NCI-H2081 treated with DMSO at 0.1 percent for 48 hours (cell line): Measurements from ENCODE around the gene TCFL5.
"Not testable (repeated sequence)": the region's sequence is repeated elsewhere in the genome, so short reads cannot be mapped to it uniquely, and the experiment has no call there.

Source experiments
- DNase-seq: peaks from one replicate; lab custom pipeline; 2025; lab: John Stamatoyannopoulos, UW

Gene TCFL5

DNA sequence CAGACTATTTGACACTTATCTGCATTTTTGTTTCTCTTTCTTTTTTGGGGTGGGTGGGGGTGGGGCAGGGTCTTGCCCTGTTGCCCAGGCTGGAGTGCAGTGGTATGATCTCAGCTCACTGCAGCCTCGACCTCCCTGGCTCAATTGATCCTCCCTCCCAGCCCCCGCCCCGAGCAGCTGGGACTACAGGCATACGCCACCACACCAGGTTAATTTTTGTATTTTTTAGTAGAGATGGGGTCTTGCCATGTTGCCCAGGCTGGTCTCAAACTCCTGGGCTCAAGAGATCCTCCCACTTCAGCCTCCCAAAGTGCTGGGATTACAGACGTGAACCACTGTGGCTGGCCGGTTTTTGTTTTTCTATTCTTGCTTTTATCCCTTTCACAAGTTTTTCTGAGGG, 8.3 kb downstream of the TCFL5 start:
- DNase-seq = not testable (repeated sequence)

DNA sequence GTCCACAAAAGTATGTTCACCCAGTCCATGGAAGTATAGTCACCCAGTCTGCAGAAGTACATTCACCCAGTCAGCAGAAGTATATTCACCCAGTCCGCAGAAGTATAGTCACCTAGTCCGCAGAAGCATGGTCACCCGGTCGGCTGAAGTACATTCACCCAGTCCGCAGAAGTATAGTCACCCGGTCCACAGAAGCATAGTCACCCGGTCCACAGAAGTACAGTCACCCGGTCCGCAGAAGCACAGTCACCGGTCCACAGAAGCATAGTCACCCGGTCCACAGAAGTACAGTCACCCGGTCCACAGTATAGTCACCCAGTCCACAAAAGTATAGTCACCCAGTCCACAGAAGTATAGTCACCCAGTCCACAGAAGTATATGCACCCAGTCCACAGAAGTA, 8.8 kb downstream of the TCFL5 start:
- DNase-seq = no peak

DNA sequence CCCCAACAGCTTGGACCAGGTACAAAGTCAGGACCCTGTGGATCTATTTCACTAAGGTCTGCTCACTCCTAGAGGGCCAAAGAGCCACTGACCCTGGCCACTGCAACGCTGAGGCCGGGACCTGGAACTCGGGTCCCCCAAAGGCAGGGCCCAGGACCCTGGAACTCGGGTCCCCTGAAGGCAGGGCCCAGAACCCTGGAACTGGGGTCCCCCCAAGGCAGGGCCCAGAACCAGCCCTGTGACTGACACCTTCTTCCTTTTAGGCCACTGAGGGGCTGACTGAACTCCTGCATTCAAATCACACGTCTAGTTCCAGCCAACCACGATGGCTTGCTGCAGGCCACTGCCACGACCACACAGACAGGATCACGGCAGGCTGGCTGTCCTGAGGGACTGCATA, 9.4 kb downstream of the TCFL5 start:
- DNase-seq = no peak

DNA sequence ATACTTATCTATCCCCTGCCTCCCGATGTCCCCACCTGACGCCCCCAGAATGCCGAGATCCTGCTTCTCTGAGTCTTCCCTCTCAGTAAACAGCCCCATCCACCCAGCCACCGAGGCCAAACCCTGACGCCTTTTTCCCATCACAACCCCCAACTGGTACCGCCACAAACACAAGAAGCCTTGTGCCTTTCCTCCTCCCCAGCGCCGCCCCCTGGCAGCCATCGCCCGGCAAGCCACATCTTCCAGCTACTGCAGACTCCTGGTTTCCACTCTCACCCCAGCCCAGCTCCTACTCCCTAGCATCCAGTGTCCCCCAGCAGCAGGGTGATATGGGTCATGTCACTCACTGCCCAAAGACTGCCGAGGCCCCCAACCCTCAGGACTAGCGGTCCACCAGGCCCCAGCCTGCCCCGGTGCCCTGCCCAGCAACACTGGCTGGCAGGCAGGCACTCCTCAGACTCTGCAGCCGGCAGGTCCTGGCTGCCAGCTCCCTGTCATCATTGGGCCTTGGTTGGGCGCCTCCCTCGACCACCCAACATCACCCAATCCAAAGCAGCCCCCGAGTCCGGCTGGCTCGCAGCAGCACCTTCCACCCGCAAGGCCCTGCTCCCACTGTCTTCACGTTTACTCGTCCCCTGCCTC, 11.2 kb downstream of the TCFL5 start:
- DNase-seq = no peak

DNA sequence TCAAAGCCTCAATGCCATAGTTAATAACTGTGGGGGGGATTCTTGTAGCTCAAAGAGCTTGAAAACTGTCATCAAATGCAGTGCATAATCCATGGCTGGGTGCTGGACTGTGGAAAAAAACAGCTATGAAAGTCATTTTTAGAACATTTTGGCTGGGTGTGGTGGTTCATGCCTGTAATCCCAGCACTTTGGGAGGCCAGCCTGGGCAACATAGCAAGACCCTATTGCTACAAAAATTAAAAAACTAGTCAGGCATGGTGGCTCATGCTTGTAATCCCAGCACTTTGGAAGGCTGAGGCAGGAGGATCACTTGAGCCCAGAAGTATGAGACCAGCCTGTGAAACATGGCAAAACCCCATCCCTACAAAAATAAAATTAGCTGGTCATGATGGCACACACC, 12.2 kb downstream of the TCFL5 start:
- no peak for DNase-seq

DNA sequence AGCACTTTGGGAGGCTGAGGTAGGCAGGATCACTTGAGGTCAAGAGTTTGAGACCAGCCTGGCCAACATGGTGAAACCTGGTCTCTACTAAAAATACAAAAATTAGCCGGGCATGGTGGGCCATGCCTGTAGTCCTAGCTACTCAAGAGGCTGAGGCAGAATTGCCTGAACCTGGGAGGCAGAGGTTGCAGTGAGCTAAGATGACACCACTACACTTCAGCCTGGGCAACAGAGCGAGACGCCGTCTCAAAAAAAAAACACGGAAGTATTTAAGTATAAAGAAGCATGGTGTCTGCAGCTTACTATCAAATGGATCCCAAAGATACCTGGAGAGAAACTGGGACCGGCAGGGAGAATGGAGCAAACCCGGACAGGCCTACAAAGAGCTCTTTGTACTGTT, 12.7 kb downstream of the TCFL5 start:
- DNase-seq = not testable (repeated sequence)

DNA sequence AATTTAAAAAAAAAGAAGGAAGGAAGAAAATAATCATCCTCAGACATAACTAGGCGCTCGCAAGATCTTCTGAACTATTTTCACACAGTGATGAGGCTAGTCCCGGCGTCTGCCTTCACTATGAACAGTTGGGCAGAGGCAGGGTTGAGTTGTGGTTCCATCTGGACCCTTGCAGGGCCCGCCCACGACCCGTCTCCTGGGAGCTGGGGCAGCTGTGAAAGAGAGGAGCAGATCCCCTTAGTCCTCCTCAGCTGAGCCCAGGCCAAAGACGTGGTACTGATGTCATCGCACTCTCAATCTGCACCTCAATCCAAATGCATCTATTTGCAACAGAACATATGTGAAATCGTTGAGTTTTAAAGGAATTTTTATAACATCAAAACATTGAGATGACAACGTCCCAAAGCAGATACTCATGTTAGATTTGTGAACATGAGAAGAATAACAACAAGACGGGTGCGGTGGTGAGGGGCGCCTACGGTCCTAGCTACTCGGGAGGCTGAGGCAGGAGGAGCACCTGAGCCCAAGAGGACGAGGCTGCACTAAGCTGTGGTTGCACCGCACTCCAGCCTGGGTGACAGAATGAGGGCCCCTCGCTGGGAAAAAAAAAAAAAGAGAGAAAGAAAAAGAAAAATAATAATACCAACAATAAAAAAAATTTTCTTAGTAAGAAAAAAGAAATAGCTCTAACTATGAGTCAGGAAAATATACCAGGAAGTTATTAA, 15.3 kb downstream of the TCFL5 start:
- no peak for DNase-seq

DNA sequence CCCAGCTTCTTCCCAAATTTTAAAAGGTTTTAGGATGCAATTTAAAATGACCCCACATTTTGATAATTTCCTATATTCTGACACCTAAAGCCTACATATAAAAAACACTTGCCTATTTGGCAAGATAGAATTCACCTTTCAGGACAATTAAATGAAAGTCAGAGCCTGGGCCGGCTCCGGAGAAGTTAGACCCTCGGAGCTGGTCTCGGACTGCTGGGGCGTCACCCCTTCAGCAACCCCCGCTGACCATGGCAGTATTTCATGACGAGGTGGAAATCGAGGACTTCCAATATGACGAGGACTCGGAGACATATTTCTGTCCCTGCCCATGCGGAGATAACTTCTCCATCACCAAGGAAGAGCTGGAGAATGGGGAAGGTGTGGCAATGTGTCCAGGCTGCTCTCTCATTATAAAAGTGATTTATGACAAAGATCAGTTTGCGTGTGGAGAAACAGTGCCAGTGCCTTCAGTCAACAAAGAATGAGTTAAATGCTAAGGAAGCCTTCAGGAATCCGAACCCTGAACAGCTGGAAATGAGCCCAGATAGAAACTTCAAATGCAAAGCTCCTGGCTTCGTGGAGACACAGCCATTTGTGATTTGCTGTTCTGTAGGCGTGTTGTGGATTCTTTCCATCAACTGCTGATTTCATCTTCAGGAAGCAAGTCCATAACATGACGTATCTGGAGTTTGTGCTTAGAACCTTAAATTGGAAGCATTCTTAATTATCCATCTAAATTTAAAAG, 16.0 kb downstream of the TCFL5 start:
- DNase-seq = no peak

DNA sequence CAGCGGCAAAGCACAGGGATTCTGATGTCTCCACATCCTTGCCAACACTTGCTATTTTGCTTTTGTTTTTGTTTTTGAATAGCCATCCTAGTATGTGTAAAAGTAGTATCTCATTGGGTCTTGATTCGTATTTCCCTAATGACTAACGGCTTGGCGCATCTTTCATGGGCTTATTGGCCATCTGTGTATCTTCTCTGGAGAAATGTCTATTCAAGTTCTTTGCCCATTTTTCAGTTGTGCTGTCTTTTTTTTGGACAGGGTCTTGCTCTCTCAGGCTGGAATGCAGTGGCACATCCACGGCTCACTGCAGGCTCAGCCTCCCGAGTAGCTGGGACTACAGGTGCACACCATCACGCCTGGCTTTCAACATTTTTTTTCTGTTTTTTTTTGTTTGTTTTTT, 17.4 kb downstream of the TCFL5 start:
- DNase-seq = no peak

DNA sequence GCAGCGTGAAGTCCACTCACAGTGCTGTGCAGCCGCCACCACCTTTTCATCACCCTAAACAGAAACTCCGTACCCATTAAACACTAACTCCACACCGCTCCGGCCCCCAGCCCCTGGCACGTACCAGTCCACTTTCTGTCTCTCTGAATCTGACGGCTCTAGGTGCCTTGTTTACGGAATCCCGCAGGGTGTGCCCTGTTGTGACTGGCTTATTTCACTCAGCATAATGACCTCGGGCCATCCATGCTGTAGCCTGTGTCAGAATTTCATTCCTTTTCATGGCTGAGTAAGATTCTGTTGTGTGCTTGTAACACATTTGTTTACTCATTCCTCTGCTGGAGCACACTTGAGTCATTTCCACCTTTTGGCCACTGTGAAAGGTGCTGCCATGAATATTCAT, 18.0 kb downstream of the TCFL5 start:
- DNase-seq = no peak

DNA sequence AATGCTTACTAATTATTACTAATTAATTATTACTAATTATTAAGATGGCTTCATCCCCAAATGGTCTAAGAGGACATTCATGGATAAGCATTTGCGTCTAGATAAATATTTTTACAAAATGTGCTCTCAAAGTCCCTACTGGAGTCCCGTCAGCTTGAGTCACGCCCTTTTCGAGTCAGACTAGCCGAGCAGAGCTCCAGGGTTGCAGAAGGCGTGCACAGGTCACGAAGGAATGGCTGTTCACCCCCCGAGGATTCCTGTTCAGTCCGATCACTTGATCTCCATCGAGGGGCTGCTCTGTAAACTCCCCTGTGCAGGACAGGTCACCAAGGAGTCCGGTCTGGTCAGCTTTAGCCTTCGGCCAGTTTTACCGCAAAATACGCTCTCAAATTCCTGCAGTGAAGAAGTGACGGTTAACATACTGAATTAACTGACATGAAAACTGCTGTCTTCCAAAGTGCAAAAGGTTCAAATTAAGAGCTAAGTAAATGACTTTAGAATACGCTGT, 19.9 kb downstream of the TCFL5 start:
- DNase-seq = no peak

DNA sequence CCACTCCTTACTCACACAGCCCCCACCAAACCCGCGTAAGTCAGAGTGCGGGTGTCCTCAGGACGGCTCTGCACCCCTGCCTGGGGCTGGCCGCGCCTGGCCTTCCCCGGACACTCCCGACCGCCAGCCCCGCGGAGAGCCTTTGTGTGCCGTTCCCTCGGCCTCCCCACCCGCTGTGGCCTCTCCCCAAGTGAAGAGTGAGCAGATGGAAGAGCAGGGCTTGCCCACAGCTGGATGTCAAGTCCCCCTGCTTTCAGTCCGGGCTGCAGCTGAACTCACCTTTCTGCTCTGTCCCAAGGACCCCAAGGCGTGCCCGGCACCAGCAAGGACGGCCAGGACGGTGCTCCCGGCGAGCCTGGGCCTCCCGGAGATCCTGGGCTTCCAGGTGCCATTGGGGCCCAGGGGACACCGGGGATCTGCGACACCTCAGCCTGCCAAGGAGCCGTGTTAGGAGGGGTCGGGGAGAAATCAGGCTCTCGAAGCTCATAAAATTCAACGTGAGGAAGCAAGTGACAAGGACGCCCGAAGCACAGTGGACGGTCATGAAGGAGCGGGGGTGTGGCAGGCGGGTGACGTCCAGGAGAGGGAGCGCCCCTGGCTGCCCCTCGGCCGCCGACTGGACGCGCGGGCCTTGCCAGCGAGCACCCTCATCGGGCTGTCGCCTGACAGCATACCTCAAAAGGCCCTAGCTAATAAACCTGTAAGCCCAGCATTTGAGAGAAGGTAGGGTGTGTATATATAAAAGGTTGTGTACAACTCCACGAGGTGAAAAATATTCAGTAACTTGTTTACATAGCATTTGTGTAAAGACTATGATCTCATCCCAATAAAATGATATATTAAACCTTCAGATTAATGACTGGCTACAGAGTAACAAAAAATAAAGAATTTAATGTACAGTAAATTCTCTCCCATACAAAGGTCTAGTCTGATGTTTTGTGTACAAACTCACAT, 21.1 kb downstream of the TCFL5 start:
- DNase-seq = no peak

DNA sequence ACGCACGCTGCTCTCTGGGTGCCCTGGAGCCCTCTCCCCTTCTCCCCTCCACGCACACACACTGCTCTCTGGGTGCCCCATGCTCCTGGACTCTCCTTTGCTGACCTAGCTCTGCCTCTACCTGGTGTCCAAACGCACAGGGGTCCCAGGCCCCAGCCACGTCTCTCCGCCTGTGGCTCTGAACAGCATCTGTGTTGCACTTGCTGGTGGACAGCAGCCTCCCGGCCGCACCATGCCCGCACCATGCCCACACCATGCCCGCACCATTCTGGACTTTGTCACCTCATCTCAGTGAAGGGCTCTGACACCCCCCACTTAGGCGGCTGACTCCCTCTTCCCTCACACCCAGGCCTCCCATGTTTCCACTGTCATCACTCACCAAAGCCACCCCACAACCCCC, 21.8 kb downstream of the TCFL5 start:
- no peak for DNase-seq

DNA sequence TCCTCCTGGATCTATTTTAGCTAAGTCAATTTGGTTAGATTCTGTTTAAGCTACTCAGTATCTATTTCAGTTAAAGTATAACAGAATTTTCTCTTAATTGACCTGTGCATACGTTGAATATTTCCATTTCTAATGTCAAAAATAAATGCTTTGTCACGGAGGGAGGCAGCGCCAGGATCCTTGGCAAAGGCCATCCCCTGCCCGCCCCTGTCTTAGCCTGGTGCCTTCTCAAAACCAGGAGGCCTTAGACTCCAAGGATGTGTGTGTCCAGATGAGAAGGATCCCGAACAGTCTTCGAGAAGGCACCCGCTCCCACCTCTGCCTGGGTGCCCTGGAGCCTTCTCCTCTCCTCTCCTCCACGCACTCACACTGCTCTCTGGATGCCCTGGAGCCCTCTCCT, 22.4 kb downstream of the TCFL5 start:
- no peak for DNase-seq

DNA sequence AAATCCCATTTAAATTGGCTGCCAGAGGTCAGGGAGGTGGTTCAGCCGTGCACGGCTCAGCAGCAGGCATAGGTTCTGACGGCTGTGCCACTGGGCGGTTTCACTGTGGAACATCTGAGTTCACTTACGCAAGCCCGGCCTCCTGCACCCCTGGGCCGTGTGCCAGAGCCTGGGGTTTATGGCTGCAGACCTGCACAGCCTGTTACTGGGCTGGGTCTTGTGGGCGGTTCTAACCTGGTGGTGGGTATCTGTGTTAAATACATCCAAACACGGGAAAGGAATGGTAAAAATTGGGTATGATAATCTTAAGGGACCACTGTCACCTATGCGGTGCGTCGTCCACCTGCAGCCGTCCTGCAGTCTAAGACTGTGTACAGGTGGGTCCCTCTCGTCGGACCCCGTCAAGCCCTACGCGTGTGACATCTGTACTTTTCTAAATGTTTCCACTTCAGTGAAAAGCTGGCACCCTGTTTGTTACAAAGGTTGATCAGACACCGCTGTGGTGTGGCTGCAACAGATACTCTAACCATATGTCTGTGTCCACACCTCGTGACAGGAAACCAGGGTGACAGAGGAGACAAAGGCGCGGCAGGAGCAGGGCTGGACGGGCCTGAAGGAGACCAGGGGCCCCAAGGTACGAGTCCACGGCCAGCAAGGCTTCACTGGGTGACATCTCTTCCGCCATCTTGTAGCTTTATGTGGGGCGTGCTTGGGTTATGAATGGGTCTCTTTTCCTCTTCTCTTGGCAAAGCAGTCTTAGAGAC, 23.3 kb downstream of the TCFL5 start:
- DNase-seq = no peak

DNA sequence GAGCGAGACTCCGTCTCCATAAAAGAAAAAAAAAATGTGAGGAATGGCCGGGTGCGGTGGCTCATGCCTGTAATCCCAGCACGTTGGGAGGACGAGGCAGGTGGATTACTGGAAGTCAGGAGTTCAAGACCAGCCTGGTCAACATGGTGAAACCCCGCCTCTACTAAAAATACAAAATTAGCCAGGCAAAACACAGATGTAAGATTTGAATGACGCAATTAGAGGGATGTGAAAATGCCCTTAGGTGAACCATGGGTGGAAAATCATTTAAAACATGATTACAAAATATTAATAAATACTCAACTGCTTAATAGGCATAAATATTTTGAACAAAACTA, 23.9 kb downstream of the TCFL5 start:
- DNase-seq = no peak

DNA sequence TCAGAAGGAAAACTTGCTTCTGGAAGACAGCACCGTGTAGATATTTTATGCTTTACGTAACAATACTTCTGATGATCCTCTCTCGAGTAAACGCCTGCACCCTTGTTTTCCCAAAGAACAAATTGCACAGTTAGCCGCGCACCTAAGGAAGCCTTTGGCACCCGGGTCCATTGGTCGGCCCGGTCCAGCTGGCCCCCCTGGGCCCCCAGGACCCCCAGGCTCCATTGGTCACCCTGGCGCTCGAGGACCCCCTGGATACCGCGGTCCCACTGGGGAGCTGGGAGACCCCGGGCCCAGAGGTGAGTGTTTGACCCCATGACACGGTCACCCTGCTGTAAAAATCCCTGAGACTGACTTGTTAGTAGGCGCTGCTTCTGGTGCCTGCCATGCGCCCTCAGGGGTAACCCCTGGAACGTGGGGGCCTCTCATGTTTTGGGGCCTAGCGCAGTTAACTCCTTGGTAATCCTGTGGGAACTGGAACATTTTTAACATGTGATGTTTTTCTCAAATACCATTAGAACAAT, 24.6 kb downstream of the TCFL5 start:
- DNase-seq = no peak

DNA sequence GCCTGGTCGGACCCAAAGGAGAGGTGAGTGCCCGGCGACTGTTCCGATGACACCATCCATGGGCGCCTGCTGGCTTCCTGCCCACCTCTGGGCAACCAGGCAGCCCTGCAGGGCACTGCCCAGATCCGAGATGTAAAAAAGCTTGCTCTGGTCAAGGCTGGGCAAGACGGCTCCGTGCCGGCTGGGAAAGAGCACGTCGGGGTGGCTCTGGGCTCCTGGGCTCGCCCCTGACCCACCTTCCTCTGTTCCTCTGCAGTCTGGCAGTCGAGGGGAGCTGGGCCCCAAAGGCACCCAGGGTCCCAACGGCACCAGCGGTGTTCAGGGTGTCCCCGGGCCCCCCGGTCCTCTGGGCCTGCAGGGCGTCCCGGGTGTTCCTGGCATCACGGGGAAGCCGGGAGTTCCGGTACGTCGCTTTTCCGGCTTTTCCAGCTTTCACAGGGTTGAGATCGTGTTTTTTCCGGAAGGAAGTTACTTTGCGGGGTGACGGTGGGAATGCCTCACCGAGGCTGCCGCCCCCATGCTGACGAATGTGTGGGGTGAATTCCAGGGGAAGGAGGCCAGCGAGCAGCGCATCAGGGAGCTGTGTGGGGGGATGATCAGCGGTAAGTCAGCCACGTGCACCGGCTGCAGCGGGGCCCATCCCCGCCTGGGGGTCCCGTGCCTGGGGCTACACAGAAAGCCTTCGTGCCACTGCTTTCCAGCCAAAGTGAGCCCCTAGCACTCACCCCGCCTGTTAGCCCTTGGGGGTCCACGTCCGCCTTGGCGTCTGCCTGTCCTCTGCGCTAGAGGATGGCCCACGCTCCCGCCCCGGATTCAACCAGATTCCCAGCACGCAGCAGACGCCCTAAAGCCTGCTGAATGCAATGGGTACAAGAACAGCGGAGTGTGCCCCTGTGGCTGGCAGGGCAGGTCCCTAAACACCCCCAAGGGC, 25.4 kb downstream of the TCFL5 start:
- DNase-seq = no peak

DNA sequence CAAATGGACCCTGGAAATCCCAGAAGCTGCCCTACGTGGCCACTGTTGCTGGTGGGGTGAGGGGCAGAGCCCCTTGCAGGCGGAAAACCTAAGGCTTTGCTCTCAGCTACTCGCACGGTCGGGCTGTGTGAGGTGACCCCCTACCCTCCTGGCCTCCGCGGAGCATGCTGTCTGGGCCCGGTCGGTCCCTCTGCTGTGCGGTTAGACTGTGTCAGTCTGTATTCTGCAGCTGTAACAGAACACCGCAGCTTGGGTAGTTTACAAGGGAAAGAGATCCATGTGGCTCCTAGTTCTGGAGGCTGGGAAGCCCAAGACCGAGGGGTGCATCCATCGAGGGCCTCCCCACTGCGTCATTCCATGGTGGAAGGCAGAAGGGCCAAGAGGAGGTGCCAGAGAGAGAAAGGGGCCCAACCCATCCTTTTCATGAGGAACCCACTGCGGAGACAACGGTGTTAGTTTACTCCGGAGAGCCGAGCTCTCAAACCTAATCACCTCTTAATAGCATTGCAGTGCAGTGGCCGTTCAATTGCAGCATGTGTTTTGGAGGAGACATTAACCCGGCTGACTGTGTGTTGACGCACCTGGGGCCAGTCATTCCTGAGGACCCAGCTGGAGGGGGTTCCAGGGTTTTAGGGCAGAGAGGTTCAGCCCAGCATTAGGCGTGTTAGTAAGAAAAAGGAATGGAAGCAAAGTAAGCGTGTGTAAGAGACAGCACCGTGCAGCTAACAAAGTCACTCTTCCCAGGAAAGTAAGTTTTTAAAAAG, 26.5 kb downstream of the TCFL5 start:
- DNase-seq = no peak
